GM08714 (cell line): ENCODE measurements around the gene KRT9.

ENCODE experiments used
- H3K4me3 ChIP-seq: fragments of 200-500 bp; sonication (Bioruptor generic); 2 replicates; pipeline ENCODE4 v1.5.1; 2014; ENCODE audit warnings: mild to moderate bottlenecking, low read length, inconsistent platforms
- ZNF274 ChIP-seq: IDR thresholded peaks from 2 replicates; pipeline ENCODE4 v1.6.1; 2012; ENCODE audit warnings: mild to moderate bottlenecking, low read depth, low read length

Gene KRT9

DNA sequence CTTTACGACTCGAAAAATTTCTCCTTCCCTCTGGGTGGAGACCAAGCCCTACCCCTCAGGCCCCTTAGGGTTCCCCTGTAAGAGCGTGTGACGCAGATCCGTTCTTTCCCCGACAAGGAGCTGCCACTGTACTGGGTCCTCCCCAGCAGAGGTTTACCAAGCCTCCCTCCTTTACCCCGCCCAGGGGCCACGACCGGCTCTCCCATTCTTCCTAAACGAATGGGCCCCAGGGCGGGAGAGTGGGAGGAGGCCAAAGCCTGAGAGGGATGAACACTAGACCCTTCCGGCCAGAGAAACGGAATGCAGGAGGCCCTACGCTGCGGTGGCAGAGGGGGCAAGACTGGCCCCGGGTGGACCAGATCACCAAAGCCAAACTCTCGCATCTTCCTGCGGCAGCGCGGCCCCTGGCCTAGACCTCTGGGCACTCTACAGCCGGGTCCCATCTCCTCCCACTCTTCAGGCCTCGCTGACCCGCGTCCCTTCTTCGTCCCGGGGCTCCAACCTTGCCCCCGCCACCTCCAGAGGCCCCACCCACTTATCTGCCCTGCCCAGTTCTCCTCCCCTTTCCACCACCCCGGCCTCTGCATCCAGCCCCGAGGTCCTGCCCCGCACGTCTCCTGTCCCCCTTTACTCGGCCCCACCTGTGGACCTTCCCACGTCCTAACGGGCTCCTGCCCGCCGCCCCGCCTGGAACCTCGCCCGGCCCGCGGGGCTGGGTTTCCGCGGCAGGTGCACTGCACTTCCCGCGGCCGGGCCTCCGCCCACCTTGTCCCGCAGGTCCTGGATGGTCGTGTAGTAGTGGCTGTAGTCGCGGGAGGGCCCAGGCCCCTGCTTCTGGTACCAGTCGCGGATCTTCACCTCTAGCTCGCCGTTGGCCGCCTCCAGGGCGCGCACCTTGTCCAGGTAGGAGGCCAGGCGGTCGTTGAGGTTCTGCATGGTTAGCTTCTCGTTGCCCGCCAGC lies 44.5 kb downstream of the KRT9 start:
- TF ChIP-seq ZNF274: no peak
- no peak overlapping the region for H3K4me3 ChIP-seq

DNA sequence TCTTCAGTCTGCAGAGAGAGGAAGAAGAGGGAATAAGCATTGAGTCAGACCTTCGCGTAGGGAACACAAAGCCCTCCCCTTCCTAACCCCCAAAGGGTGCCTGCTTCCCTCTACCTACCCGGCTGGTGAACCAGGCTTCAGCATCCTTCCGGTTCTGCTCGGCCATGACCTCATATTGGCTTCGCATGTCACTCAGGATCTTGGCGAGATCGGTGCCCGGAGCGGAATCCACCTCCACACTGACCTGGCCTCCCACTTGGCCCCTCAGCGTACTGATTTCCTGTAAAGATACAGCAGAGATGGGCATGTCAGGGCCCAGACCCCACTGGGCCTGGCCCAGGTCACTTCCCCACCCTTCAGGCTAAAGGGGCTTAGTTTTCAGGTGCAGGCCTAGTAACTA lies 47.6 kb downstream of the KRT9 start:
- TF ChIP-seq ZNF274: no peak
- no peak overlapping the region for H3K4me3 ChIP-seq

DNA sequence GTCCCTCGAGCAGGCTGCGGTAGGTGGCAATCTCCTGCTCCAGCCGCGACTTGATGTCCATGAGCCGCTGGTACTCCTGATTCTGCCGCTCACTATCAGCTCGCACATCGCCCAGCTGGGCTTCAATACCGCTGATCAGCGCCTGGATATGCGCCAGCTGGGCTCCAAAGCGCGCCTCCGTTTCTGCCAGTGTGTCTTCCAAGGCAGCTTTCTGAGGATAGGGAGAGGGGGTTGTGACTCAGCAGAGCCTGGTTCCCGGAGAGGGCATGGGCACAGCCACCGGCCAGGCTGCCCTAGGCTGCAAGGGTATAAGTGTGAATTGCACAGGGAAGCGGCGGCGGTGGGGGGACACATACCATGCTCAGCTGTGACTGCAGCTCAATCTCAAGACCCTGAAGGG lies 48.1 kb downstream of the KRT9 start:
- no peak for TF ChIP-seq ZNF274
- H3K4me3 ChIP-seq: no peak overlapping the region

DNA sequence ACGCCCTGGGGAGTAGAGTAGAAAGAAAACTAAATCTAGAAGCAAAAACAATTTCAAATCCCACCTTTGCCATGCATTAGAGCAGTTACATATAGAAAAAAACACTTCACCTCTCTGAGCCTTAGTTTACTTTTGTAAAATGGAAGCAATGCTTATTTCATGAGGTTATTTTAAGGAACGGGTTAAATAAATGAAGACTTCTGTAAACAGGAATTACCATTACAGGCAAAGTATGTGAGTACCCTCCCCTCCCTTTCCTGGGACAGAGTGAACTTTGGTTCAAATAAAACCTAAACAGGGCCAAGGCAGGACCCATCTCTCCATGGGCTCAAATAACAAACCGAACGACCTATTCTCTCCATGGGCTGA lies 48.6 kb downstream of the KRT9 start:
- TF ChIP-seq ZNF274: no peak
- H3K4me3 ChIP-seq: no peak overlapping the region

DNA sequence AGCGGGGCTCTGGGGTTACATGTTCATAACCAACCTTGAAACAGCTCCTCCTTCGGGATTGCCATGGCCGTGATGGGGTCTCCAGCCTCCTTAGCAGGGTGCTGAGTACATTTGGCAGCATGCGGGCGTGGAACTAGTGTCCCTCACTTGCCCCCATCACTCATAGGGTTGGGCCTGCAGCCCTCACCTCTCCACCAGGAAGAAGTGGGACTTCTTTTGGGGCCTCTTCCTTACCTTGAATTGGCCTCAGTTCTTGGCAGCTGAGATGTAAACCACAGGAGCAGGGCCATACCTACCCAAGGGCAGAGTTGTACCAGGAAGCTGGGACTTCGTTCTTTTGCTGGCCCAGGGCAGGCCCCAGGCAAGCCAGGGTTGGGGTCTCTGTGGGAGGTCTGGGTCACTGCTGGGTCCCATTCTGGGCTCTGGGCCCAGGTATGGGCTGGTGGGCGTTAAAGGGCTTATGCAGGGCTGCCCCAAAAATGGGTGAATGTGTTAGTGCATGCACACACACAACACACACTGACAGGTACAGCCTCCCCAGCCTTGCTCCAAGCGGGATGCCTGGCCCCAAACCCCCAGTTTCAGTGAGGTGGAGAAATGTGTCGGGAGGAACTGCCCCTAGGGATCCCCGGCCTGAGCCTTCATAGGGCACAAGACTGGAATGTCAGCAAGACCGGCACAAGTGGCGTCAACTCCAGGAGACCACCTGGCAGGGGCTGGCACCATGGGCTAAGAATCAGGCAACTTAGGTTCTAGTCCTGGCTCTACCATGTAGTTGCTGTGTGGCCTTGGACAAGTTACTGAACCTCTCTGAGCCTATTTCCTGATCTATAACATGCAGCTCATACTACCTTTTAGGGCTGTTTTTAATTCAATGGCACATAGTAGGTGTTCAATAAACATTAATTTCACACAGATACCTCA lies 49.3 kb downstream of the KRT9 start:
- no peak overlapping the region for H3K4me3 ChIP-seq
- TF ChIP-seq ZNF274: no peak

DNA sequence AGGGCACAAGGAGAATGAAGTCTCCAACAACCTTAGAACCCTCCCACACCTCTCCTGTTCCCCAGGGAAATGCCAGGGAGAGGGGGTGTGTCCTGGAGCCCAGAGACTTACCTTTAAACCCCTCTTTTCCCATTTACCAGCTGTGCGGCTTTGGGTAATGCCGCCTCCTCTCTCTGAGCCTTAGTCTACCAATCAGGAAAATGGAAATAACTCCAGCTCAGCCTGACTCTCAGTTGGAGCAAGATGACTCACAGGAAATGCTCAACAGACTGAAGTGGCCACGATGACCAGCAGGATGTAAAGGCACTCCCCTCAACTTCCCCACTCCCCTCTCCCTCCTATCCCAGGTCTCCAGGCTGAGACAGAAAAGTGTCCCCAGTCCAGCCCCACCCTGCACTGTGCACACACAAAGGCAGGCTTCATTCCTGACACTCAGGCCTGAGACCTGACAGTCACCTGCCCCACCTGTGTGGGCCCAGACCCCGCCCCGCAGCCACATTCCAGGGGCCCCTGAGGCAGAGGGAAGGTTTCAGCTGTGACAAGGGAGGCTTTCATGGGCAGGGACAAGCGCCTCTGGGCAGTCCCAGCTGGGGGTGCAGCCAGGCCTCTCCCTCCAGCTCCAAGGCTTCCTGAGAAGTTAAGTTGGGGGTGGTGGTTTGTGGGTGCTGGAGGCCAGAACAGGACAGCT lies 50.1 kb downstream of the KRT9 start:
- no peak for TF ChIP-seq ZNF274

DNA sequence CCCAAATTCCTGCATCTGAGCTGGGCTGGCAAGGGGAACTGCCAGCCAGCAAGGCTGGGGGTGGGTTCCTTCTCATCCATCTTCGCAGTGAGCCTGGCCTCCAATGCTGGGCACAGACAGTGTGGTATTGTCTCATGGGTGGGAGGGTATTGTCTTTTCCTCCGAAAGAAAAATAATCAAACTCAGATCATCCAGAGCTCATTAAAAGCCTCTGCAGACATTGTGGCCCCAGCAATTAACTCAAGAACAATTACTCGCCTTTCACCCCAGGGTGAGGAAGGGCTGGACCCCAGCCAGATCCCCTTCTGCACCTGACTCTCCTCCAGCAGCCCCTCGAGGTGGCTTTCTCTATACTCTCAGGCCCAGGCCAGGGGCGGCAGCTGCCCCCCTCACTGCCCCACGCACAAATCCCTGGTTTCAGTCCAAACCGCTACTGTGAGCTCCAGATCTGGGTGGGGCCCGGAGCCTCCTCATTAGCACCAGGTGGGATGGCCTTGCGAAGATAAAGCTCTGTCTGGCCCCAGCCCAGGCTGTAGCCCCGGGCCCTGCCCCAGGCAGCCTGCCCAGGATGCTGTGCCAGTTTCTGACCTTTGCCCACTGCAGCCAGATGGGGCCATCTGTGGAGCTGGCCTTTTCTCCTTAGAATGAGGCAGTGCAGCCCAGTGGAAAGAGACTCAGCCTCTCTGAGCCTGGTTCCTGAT lies 50.9 kb downstream of the KRT9 start:
- no peak overlapping the region for H3K4me3 ChIP-seq
- TF ChIP-seq ZNF274: no peak

More for the DNA sequence above, 50.1 kb downstream of the KRT9 start:
- no peak overlapping the region for H3K4me3 ChIP-seq

DNA sequence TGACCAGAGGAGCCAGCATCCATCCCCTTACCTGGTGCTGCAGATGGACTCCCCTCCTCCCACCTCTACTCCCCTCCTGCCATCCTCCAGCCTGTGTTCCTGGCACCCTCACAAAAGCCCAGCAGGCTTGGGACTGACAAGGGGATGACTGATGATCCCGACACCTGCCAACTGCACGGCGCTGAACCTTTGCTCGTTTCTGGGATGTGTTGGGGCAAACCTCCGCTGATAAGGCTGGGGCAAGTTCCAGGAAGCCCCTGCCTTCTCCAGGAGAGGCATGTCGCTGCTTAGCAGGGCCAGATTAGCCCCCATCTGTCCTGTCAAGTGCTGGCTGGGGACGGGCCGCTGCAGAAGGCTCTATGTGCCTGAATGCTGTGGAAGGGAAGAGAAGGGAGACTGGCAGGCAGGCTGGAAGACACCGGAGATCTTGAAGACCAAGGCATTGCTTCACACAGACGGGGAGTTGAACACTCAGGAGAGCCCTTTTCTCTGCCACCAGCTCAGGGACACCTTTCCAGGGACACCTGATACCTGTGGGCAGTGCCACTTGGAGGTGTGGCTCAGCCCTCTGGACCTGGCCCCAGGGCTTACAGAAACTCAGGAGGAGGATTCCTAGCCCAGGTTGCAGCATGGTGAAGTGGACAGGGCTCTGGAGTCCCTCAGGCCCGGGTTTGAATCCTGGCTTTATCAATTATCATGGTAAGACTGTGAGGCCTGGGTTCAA lies 52.2 kb downstream of the KRT9 start:
- H3K4me3 ChIP-seq: no peak overlapping the region
- TF ChIP-seq ZNF274: no peak

DNA sequence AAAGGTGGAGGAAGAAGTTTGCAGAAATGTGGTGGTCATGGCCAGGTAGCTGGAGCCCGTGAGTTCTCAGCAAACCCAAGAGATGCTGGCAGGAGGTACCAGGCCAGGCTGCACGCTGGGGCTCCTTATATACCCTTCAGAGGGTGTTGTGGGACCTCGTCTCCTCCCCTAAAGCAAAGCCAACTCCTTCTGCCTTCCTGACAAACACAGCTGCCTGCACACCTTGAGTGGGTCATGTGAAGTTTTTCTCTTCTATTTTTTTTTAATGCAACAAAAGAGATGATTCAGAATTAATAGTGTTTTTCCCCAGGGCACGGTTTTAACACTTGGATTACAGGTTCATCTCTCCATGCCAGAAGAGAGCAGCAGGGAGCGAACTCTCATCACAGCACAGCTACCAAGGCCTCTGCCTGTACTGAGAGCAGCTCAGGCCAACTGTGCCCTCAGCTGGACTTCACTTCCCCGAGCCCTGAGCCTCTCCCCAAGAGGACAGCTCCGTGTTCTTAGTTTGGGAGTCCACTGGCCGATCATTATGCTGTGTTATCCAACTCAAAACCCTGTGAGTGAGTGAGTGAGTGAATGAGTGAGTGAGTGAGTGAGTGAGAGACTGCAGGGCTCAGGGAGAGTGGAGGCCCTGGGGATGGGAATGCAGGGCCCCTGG lies 52.9 kb downstream of the KRT9 start, which contains the start of gene KRT15:
KRT15 (minus strand) TSS at position 102 of the 661 bp plus-strand sequence; CDS start at position 39, 63 bp downstream.
- TF ChIP-seq ZNF274: no peak
- H3K4me3 ChIP-seq: no peak within 1 kb of the TSS

DNA sequence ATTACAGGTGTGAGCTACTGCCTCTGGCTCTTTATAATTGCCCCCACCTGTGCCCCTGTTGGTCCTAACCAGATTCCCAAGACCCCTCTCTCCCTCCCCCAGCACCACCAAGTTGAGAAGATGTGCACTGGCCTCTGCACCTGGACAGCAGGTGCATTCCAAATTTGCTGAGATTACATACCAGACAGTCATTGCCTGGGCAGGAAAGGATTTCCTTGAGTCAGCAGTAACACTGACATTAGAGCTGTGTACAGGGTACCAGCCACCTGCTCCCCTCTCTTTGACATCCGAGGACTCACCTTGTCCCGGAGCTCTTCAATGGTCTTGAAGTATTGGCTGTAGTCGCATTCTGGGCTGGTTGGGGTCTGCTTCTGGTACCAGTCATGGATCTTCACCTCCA lies 53.8 kb downstream of the KRT9 start:
- H3K4me3 ChIP-seq: no peak overlapping the region
- no peak for TF ChIP-seq ZNF274

DNA sequence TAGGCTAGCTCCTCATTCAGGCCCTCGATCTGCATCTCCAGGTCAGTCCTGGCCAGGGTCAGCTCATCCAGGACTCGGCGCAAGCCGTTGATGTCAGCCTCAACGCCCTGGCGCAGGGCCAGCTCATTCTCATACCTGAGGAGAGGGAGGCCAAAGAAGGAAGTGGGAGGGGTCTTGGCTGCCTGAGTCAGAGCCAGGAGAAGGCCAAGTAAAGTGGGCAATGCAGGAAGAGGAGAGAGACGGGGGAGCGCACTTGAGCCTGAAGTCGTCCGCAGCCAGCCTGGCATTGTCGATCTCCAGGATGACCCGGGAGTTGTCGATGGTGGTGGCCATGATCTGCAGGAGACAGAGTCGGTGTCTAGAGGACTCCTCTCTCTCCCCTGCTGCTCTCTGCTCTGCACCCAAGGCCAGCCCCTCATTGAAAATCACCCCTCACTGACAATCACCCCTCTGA lies 55.0 kb downstream of the KRT9 start:
- TF ChIP-seq ZNF274: no peak
- H3K4me3 ChIP-seq: no peak overlapping the region

DNA sequence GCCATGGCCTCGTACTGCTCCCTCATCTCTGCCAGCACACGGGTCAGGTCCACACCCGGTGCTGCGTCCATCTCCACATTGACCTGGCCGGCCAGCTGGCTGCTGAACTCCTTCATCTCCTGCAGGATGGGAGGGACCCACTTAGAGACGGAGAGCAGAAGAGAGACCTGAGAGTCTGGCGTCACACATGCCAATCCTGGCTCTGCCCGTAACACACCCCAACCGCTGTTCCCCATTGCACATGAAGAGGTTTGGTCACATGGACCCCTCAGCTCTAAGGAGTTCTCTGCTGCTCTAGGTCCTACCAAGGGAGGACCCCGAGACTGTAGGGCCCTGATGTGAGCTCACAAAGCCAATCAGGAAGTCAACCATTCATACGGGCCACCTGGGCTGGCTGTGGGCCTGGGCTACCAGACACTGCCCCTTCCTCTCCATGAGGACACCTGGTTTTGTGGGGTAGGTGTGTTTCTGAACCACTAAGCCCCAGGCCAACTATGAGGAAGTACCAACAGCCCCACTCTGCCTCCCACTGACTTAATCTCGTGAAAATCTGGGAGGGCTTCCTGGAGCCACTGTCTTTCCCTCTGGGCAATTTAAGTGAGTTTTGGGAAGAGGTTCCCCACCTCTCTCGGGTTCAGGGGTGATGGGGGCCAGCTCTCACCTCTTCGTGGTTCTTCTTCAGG lies 55.6 kb downstream of the KRT9 start:
- no peak for TF ChIP-seq ZNF274
- no peak overlapping the region for H3K4me3 ChIP-seq
